Lower lobe of right lung (tissue), 2 donors: ENCODE results near the gene CEP76. TPM values are rescaled to one million over a fixed set of nuclear protein-coding genes. Genes with fewer than 3 reads are reported as not detected.
A peak's percentile ranks its signal among the peaks of the same experiment; 100 is the strongest.

ENCODE experiments used
- ATAC-seq, 2 donors: fragments of 200-7000 bp; cut with Tn5 transposase; one replicate each; pipeline ENCODE4 v1.9.1; 2020 to 2022; ENCODE audit warnings: mild to moderate bottlenecking in 2 of 2, moderate library complexity in 2 of 2
- DNase-seq: peaks from one replicate; pipeline ENCODE4 v3.0.0-alpha.2; 2020
- H3K27ac ChIP-seq: fragments of 200-600 bp; one replicate; pipeline ENCODE4 v1.8.0; 2022
- H3K27me3 ChIP-seq: fragments of 200-600 bp; one replicate; pipeline ENCODE4 v1.8.0; 2022; ENCODE audit warnings: low read depth
- H3K36me3 ChIP-seq: fragments of 200-600 bp; one replicate; pipeline ENCODE4 v1.8.0; 2022; ENCODE audit warnings: mild to moderate bottlenecking
- H3K4me1 ChIP-seq: fragments of 200-600 bp; one replicate; pipeline ENCODE4 v1.8.0; 2022
- H3K4me3 ChIP-seq: fragments of 200-600 bp; one replicate; pipeline ENCODE4 v1.8.0; 2022; ENCODE audit warnings: mild to moderate bottlenecking
- H3K9me3 ChIP-seq: fragments of 200-600 bp; one replicate; pipeline ENCODE4 v1.8.0; 2022
- CTCF ChIP-seq: fragments of 200-600 bp; IDR thresholded peaks from one replicate; pipeline ENCODE4 v1.8.0; 2022; ENCODE audit warnings: antibody characterized with exemption, mild to moderate bottlenecking
- intact Hi-C: fragments of 100-400 bp; cut with DNase I; formaldehyde crosslinking; loops from one replicate; pipeline ENCODE4 v1.11.0; 2022
- total RNA-seq: library from RNA; stranded (reverse); fragmentation: NEBNext Ultra II Directional; extraction: Animal tissue kit (Norgen Biotek cat#: 25700); gene quantifications from one replicate; pipeline ENCODE4 v1.2.1, GENCODE V29; 2021
- donor health status: DM: no; HTN: yes; CAD: no; lungs with severe emphysema.

Gene CEP76
- total RNA-seq, 1 donor from 2014 or later, result 5.0 TPM

GRCh38 chr18:12744103-12744502, 41.6 kb upstream of the CEP76 start:
- no peaks in the 10 kb centered on the region for H3K9me3 ChIP-seq
- H3K27me3 ChIP-seq, result no peaks in the 10 kb centered on the region
- no peaks in the 10 kb centered on the region for H3K36me3 ChIP-seq
- H3K4me1 ChIP-seq, result no peaks in the 10 kb centered on the region
- DNase-seq (no peak), ATAC-seq (peak in 1 of 2 donors; percentile 66)
- TF ChIP-seq CTCF, result peak; percentile 58
- intact Hi-C loops, result no loop called here
- H3K27ac ChIP-seq, result no peak overlapping the region
- H3K4me3 ChIP-seq, result no peak overlapping the region

DNA sequence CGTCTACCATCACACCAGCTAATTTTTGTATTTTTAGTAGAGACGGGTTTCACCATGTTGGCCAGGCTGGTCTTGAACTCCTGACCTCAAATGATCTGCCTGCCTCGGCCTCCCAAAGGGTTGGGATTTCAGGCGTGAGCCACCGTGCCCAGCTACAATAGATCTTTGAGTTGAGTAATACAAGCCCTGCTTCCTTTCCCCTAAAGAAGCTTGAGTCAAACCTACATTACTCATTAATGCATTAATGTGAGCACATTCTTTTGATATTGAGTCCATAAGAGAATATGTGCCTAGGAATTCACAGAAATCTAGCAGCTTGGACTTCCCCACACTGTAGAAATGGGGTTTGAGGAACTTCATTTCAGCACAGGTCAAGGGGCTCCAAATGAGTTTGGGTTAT, 39.9 kb upstream of the CEP76 start:
- H3K27ac ChIP-seq, result no peak overlapping the region
- no peaks in the 10 kb centered on the region for H3K9me3 ChIP-seq
- no peaks in the 10 kb centered on the region for H3K27me3 ChIP-seq
- intact Hi-C loops, result no loop called here
- TF ChIP-seq CTCF, result no peak
- ATAC-seq (no peak), DNase-seq (no peak)
- H3K36me3 ChIP-seq, result no peaks in the 10 kb centered on the region
- H3K4me1 ChIP-seq, result no peaks in the 10 kb centered on the region
- H3K4me3 ChIP-seq, result no peak overlapping the region

GRCh38 chr18:12741351-12741750, 38.8 kb upstream of the CEP76 start:
- H3K27me3 ChIP-seq, result no peaks in the 10 kb centered on the region
- no peak overlapping the region for H3K4me3 ChIP-seq
- H3K36me3 ChIP-seq, result no peaks in the 10 kb centered on the region
- TF ChIP-seq CTCF, result no peak
- H3K4me1 ChIP-seq, result no peaks in the 10 kb centered on the region
- H3K9me3 ChIP-seq, result no peaks in the 10 kb centered on the region
- no peak overlapping the region for H3K27ac ChIP-seq
- no peak for ATAC-seq
- intact Hi-C loops, result no loop called here
- no peak for DNase-seq

GRCh38 chr18:12737243-12737902, 34.9 kb upstream of the CEP76 start:
- H3K9me3 ChIP-seq, result no peaks in the 10 kb centered on the region
- H3K4me3 ChIP-seq, result no peak overlapping the region
- intact Hi-C loops, result loop anchor here (10.0 kb wide), 1 partner anchor 197 kb away; no protein-coding TSS in a partner anchor
- H3K27ac ChIP-seq, result no peak overlapping the region
- H3K36me3 ChIP-seq, result no peaks in the 10 kb centered on the region
- no peaks in the 10 kb centered on the region for H3K4me1 ChIP-seq
- TF ChIP-seq CTCF, result no peak
- DNase-seq, result no peak
- no peaks in the 10 kb centered on the region for H3K27me3 ChIP-seq
- no peak for ATAC-seq

GRCh38 chr18:12726774-12727550, 24.4 kb upstream of the CEP76 start:
- no peak for DNase-seq
- H3K9me3 ChIP-seq, result no peaks in the 10 kb centered on the region

More at GRCh38 chr18:12726774-12727550, 24.4 kb upstream of the CEP76 start:
- intact Hi-C loops, result no loop called here
- peak; percentile 92 for TF ChIP-seq CTCF
- no peaks in the 10 kb centered on the region for H3K27me3 ChIP-seq
- H3K4me3 ChIP-seq, result no peak overlapping the region
- ATAC-seq, result peak; percentile 75 to 84
- peaks cover 50% of the 10 kb centered on the region for H3K36me3 ChIP-seq
- H3K4me1 ChIP-seq, result no peaks in the 10 kb centered on the region
- H3K27ac ChIP-seq, result no peak overlapping the region
